Stimulated activated CD8-positive, alpha-beta memory T cell treated with anti-CD3 and anti-CD28 coated beads, Interleukin-15, amount 100 ng/mL, for 1 hour (primary cell): Measurements from ENCODE around the gene TMEM253.
A peak's percentile ranks its signal among the peaks of the same experiment; 100 is the strongest.

Source experiments
- DNase-seq: peaks from one replicate; pipeline ENCODE4 v3.0.0-alpha.2; 2020; ENCODE audit warnings: low read depth

The TMEM253 gene

DNA sequence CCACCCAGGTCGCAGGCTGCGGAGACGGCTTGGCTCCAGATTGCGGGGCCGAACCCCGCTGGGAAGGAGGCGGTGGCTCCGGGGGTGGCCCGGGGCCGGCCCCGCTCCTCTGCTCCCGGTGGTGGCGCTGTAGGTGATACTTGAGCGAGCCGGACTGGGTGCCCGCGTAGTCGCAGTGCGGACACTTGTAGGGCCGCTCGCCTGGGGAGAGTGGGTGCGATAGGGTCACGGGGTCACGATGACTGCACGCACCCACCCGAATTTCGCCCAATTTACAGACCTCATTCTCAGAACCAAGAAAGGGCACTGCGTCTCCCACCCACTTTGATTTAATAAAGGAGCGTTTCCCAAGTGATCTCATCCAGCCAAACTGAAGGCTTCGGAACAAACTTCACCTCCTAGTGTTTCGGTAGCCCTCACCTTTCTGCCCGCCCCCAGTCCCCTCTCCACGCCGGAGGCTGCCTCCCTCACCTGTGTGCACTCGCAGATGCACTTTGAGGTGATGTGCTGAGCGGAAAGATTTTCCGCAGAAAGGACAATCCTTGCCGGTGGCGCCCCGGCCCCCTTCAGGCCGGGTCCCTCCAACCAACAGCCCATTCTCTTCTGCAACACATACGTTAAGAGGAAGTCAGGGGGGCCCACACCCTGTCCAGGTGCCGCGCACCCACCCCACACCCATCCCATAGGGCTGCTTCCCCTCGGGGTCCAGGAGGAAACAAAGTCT, 9.8 kb upstream of the TMEM253 start:
- no peak for DNase-seq

DNA sequence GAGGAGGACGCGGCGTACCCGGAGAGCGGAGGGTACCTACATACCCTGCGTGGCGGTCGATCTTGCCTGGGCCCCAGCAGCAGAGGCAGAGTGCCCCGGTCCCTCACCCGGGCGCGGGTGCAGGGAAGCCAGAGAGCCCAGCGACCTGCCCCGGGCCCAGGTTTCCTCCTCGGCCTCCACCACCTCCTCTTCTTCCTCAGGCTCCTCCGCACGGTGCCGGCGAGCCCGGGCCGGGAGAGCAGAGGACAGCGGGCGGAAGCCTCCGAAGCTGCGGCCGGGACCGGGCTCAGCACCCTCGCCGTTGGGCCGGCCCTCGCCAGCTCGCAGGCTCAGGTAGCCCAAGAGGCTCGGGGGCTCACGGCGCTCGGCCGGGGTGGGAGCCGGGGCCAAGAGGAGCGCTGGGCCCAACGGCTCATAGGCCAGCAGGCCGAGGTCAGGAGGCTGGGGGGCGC, 9.0 kb upstream of the TMEM253 start:
- DNase-seq = no peak

DNA sequence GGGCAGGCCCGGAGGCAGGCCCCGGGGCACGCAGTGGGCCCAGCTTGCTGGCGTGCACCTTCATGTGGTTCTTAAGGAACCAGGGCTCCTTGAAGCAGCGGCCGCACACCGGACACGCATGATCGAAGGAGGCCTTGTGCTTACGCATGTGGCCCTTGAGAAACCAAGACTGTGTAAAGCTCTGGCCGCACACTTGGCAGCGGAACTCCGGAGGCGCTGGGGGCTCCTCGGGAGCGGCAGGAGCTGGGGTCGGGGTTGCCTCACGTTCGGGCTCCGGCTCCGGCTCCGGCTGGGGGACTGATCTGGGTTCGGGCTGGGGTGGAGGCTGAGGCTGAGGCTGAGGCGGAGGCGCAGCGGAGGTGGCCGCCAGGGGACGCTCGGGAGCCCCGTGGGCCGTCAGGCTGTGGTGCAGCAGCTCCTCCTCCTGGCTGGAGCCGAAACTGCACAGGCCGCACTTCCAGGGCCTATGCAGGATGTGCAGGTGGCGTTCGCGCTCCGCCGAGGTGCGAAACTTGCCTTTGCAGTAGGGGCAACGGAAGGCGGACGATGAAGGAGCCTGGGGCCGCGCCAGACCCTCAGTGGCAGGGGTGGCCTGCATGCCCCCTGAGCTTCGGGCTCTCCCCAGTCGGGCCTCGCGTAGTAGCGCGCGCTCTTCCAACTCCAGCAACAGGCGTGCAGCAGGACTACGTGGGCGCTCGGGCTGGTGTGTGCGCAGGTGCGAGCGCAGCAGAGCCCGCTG, 8.4 kb upstream of the TMEM253 start:
- DNase-seq = peak; percentile 88

DNA sequence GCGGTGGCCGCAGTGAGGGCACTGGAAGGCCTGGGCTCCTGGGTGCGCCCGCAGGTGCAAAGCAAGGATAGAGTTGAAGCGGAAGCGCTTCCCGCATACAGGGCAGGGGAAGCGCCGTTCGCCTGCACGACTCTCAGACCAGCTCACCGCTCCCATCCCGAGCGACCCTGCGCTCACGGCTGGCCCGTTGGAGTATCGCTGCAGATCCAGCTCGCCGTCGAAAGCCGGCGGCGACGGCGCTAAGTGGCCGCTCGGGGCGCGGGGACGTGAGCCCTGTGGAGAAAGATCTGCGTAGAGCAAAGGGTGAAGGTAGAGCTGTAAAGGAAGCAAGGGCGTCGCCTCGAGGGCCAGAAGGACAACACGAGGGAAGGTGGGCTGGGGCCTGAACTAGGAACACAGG, 7.8 kb upstream of the TMEM253 start:
- no peak for DNase-seq

DNA sequence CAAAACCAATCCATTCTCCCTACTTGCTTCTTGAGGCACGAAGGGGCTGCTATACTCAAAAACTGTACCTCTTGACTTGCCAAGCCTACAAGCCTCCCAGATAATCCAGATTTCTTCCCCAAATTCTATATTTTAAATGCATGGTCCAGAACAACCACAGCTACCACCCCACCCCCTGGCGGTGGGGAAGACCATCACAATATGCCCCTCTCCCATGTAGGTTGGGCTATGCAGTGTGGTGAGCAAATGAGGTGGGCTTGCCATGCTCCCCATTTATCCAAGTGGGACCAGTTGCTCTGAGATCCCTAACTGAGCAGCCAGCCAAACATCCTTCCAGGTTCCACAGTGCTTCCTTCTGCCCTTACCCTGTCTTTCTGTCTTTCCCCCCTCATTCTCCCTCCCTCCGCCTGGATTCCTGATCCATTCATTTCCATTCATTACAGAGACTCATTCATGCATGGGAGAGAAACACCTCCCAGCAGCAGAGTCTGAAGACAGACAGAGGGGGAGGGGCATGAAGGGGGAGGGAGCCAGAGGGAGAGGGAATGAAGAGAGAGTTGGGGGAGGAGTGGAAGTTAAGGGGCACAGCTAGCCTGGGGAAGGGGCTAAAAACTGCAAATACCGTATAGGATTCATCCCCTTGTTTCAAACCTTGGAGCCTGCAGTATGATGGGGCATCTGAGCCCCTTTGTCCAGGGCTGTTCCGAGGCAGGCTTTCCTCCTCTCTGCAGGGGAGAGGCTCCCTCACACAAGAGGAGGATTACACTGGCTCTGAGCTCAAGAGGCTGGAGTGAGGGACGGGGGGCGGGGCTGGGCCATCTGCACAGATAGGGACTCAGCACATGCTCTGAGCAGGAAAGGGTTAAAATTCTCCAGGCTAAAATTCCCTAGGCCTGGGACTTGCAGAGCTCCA, 6.8 kb upstream of the TMEM253 start:
- DNase-seq = no peak

DNA sequence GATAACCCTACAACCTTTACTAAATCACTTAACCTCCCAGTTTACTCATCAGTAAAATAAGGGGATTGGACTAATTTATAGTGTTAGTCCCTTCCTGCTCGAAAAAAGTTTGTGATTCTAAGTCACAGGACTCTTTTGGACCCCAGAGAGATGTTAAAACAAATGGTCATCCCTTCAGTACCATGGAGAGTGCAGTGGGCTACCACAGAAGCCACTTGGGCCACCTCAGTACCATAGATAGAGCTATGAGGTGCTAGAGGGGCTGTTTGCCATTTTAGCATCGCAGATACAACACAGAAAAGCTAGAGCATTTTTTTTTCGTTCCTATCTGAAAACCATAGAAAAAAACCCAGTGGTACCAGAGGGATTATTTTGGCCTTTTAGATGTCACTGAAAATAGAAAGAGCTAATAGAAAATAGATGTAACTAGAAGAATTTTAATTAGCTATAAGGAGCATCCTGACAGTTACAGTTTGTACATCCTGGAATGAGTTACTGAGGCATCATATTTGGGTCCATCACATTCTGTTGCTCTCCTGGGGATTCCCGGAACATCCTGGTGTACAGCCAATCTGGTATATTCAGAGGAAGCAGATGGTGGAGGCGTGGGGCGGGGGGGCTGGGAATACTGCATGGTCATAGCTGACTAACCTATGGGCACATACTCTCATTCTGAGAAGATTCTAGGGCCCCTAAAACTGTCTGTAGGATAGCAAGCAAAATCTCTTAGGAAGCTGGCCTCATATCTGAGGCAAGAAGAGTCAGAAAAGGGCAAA, 5.2 kb upstream of the TMEM253 start:
- no peak for DNase-seq

DNA sequence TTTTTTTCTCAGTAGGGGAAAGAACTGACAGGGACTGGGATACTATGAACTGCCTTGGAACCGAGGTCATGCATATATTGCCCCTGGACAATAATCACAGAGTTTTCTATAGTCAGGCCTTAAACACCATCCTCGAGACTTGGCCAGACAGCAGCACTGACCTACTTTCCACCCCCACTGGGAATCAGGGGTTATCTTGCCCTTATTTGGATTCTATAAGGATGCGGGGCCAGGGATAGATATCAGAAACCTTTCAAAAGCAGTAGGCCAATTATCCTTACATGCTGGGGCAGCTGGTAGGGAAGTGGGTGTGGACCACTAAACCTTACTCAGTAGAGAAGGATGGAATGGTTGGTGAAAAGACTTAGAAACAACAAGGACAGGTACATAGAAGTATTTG, 4.4 kb upstream of the TMEM253 start:
- DNase-seq = no peak

DNA sequence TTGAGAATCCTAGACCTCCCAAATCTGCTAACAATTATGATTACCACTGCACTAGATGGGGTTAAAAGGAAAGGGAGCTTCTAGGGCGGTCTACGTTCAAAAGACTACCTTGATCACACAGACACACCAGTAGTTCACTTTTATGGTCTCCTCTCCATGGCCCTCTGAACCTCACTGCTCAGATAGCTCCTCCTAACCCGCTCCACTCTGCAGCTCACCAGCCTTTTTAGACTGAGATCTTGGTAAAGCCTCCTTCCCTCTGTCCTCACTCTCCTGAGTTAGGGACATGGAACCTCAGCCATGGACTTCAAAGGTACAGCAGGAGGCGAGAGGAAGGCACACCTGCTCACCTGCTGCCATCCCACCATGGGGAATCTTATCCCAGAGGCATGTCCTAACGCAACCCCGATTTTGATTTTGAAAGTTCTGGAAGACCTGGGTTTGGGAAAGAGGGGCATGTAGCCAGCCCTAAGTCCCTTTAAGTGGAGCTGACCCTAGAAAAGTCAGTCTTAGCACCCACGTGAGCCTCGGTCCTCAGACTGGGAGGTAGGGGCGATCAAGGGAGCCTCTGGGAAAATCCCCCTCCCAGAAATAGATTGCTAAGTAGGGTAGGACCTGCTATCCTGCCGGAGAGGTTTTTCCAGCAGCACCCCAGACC, 3.8 kb upstream of the TMEM253 start:
- no peak for DNase-seq

DNA sequence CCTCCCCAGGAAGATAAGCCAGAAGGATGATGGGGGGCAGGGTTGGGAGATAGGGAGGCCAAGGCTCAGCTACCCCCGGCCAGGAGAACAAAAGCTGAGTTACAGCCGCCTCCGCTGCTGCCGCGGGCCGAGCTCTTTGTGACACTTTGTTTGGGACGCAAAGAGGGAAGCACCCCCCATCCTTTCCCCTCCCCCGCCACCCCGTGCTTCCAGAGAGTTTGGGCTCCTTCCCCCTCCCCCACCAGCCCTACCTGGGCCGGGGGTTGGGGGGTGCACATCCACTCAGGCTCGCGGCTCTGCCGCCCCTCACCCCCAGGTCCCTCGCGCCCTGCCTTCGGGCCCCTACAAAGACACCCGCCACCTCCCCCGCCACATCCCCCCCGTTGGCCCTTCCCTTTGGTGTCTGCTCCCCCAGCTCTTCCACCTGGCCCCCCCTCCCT, 3.2 kb upstream of the TMEM253 start:
- no peak for DNase-seq

DNA sequence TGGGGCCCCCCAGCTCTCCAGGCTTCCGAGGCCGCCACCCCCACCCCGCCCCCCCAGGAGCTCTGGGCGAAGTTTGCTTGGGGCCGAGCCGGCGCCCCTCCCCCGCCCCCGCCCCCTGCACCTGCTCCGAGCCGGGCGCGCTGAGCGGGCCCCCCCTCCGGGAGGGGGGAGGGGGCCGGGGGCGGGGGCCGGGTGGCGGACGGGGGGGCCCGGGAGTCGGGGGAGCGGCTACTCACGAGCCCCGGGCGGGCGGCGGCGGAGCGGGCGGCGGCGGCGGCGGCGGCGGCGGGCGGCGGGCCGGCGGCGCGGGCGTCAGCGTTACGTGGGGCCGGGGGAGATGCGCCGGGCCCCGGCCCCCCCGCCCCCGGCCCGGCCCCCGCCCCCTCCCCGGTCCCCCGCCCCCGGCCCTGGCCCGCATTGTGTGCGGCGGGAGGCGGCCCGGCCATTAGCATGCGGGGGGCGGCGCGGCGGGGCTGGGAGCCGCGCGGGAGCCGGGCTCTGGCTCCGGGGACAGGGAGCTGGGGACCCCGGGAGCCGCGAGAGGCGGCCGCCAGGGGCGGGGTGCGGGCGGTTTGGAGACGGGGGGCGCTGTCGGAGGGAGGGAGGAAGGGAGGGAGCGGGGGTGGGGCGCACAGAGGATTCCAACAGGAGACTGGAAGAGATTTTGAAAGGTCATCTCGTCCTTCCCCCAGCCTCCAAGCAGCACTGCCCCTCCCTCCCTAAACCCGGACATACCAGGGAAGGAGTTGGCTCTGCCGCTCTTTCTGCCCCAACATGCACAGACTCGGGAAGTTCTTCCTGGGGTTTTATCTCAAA, 2.6 kb upstream of the TMEM253 start, which contains the start of gene ZNF219:
TSS of gene ZNF219 (minus strand) at position 580 of the 816 bp plus-strand sequence. CDS start 5,064 bp downstream, outside the sequence.
- DNase-seq = no peak

DNA sequence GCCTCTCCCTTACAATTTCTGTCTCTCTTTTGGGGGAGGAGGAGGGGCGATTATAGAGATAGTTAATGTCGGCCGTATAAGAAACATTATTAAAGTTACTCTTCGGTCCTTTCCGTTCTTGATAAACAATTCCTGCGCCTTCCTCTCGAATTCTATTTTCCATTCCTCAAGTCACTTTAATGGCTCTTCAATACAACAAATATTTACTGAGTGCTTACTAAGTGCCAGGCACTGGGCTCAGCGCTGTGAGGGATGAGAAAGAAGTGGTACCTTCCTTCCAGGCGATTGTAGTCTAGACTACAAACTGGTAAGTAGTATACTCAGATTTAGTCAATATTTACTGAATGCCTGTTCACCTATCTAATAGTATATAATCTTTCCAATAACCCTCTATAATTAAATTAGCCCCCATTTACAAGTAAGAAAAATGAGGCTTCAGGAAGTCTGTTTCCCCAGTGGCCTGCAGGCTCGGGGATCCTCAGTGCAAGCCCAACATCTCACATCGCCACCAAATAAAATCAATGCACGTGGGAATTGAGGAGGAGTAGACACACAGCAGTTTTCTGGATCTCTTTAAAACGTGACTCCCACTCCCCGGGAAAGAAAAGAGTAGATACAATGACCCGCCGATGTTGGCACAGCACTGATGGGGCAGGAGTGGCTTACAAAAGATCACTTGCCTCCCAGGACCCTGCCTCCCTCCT, 1.8 kb upstream of the TMEM253 start:
- no peak for DNase-seq

DNA sequence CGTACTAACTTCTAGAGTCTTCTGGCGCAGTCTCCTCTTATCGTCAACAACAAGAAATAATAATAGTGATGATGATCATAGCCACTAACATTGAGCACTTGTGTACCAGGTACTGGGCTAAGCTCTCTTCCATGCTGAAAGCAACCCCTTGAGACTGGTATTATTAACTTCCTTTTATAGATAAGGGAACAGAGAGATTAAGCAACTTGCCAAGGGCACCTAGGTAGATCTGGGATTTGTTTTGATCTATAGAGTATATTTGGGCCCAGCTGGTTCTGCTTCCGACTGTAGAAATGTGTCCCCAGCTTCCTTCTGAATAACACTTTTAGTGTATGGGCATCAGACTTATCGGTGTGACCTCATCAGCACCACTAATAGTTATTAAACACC, 1.3 kb upstream of the TMEM253 start:
- no peak for DNase-seq

DNA sequence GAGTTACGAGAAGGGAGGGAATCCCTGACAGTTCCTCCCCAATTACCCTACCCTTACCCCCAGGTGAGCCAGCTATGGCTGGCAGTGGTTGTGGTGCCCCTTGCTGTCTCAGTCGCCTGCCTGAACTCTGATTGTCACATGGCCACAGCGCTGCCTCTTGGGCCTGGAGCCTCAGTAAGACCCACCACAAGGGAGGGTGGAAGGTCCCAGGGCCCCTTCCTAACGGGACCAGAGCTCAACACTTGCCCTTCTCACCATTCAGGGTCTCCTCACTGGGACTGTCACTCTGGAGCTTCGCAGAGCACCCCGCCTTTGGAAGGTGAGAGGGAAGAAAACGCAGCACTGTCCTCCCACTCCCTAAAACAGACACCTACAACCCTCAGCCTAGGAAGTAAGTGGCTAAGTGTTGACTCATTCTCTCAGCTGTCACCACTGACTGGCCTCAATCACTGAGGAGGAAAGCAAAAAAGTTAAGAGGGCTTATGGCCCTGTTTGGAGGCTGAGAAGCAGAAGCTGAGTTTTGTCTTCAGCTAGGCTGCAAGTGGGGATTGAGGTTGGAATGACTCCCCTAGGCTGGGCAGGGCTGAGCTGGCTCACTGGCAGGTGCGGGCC, 1.0 kb downstream of the TMEM253 start:
- no peak for DNase-seq

DNA sequence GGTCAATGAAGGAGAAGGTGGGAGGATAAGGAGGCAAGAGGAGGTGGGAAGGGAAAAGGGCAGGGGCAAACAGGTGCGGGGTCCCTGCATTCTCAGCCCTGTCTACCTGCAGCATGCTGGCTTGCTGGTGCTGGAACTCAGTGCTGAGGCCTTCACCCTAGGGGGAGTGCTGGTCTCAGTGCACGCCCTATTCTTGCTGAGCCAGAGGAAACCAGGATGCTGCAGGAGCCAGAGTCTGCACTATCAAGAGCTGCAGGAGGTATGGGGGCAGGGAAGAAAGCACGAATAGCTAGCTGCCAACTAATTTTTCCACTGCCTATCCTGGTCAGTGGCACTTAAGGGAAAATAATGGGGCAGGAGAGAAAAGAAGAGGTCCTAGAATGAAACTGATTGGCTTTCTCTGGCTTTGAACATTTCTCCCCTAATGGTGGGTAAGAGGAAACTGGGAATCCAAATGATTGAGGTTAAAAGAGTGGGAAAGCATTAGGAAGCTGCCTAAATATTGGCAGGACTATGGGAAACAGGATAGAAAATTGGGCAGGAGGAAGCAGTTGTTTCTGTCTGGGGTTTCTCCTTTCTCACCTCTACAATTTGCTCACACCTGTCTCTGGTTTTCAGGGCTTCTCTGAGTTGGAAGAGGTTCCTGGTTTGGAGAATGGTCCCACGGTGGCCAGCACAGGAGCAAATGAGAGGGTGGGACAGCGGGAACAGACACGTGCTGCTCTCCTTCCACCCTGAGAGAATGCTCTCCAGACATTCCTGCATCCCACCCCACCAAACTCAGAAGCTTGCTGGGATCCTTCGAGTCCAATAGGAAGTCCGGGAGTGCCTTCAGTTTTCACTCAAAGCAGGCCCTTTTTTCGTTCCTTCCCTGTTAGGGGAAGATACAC, 1.9 kb downstream of the TMEM253 start:
- DNase-seq = no peak

DNA sequence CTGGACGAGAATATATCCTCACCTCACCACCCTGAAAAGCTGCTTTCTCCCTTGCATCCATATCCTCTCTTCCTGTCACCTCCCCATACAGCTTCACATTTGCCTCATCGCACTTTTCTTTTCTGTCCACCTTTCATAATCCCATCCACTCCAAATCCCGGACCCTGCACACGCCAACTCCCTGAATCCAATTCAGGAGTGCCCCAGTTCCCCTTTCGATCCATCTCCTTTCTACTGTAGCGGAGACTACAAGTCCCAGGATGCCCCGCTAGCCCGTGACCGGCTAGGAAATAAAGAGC, 2.5 kb downstream of the TMEM253 start:
- no peak for DNase-seq

DNA sequence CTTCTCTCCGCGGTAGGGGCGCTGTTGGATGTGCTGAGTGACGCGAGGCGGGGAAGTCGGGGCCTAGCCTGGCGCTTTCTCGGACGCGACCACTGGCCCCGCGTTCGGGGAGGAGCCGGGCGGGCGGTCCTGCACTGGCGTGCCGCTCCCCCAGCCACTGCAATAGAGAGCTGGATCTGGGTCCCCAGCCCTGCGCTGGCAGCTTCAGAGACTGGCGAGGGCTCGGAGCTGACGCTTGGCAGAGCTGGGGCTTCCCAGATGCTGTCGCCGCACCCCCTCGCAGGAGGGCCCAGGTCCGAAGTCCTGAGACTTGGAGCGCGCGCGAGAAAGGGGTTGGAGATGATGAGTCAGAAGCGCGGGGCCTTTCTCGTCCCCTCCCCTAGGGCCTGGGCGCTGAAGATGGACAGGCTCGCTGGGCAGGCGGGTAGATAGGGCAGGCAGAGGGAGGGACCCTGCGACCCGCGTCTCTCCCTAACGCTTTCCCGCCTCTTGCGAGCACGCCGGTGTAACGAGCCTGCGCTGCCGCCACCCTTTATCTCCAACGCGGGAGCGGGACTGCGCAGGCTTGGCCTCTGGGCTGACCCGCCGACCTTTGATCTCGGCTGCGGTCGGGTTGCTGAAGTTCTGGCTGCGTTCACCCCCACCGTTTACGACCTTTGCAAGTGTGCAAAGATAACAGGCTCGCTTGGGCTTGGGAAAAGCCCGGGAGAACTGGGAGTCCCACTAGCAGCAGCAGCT, 3.0 kb downstream of the TMEM253 start:
- DNase-seq = peak; percentile 91

DNA sequence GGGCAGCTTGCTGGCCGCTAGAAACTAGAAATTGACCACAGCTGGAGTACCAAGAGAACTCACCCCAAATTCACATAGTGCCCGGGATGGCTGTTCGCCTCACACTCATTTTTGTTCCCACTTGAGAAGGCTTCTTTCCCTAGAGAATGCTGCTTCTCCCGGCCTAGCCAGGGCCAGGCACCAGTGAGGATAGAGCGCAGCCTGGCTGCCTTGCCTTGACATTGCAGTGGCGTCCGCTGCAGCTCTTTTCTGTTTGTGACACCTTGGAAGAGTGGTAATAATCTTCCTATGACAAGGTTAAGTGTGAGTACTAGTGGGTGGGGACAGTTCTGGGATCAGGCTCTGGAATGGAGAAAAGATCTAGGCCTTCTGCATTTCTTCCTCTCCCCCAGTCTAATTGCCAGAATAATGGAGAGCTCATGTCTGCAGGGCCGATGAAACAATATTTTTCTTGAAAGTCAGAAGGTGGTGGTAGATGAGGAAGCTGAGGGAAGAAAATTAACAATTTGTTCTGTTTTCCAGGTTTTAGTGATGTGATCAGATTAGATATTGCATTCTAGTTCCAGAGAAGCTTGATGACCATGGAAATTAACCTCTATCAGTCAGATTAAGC, 3.7 kb downstream of the TMEM253 start:
- peak; percentile 39 for DNase-seq
